GM23248 (cell line): Measurements from ENCODE around the gene NPBWR2. TPM values are rescaled to one million over a fixed set of nuclear protein-coding genes. Genes with fewer than 3 reads are reported as not detected.

Experiments used
- DNase-seq: peaks from one replicate; pipeline ENCODE4 v3.0.0-alpha.2; 2015
- H2AFZ ChIP-seq: fragments of 200-600 bp; sonication (generic); 2 replicates; pipeline ENCODE4 v1.6.1; 2016; ENCODE audit warnings: antibody characterized with exemption
- H3F3A ChIP-seq: fragments of 200-600 bp; sonication (generic); 2 replicates; pipeline ENCODE4 v1.6.1; 2016; ENCODE audit warnings: mild to moderate bottlenecking, antibody characterized with exemption, mixed run types; ENCODE audit not compliant: insufficient read depth
- H3K27ac ChIP-seq: fragments of 200-600 bp; sonication (generic); 2 replicates; pipeline ENCODE4 v1.5.1; 2016; ENCODE audit warnings: mild to moderate bottlenecking
- H3K27me3 ChIP-seq: fragments of 200-600 bp; sonication (generic); replicated peaks from 2 replicates; pipeline ENCODE4 v1.6.1; 2016; ENCODE audit warnings: mild to moderate bottlenecking; ENCODE audit not compliant: insufficient read depth
- H3K36me3 ChIP-seq: fragments of 200-600 bp; sonication (generic); 2 replicates; pipeline ENCODE4 v1.6.1; 2016; ENCODE audit warnings: low read depth, mild to moderate bottlenecking
- H3K4me1 ChIP-seq: fragments of 200-600 bp; sonication (generic); 2 replicates; pipeline ENCODE4 v1.6.1; 2016; ENCODE audit warnings: mild to moderate bottlenecking; ENCODE audit not compliant: insufficient read depth
- H3K4me2 ChIP-seq: fragments of 200-600 bp; sonication (generic); one replicate; pipeline ENCODE4 v1.6.1; 2016; ENCODE audit warnings: mild to moderate bottlenecking; ENCODE audit not compliant: unreplicated experiment
- H3K4me3 ChIP-seq: fragments of 200-600 bp; sonication (generic); 2 replicates; pipeline ENCODE4 v1.5.1; 2016; ENCODE audit warnings: mild to moderate bottlenecking
- H3K79me2 ChIP-seq: fragments of 200-600 bp; sonication (generic); 2 replicates; pipeline ENCODE4 v1.6.1; 2016; ENCODE audit warnings: mild to moderate bottlenecking; ENCODE audit not compliant: insufficient read depth
- H3K9ac ChIP-seq: fragments of 200-600 bp; sonication (generic); 2 replicates; pipeline ENCODE4 v1.6.1; 2016; ENCODE audit warnings: mild to moderate bottlenecking
- H3K9me2 ChIP-seq: fragments of 200-600 bp; sonication (generic); 2 replicates; pipeline ENCODE4 v1.6.1; 2016; ENCODE audit warnings: mixed run types, mild to moderate bottlenecking, moderate library complexity; ENCODE audit not compliant: insufficient read depth
- H3K9me3 ChIP-seq: fragments of 200-600 bp; sonication (generic); one replicate; pipeline ENCODE4 v1.6.1; 2017; ENCODE audit warnings: low read depth
- H4K20me1 ChIP-seq: fragments of 200-600 bp; sonication (generic); 2 replicates; pipeline ENCODE4 v1.6.0; 2016; ENCODE audit not compliant: insufficient read depth
- EZH2 ChIP-seq: fragments of 200-600 bp; sonication (generic); IDR thresholded peaks from 2 replicates; pipeline ENCODE4 v1.6.1; 2018; ENCODE audit warnings: antibody characterized with exemption, mild to moderate bottlenecking; ENCODE audit not compliant: insufficient read depth, poor library complexity, severe bottlenecking
- EZH2phosphoT487 ChIP-seq: fragments of 200-600 bp; sonication (generic); IDR thresholded peaks from 2 replicates; pipeline ENCODE4 v1.6.1; 2018; ENCODE audit warnings: antibody characterized with exemption, moderate library complexity, mild to moderate bottlenecking, low read depth; ENCODE audit not compliant: insufficient read depth
- WGBS, 2 experiments: methylation state at CpG; one replicate each; pipeline ENCODE4 v1.1.6; 2015 to 2017; ENCODE audit warnings: low lambda C conversion rate in 2 of 2, low coverage in 1 of 2; ENCODE audit errors: missing lambda C conversion rate in 2 of 2; 5-methylcytosine and 5-hydroxymethylcytosine counted together
- in situ Hi-C: fragments of 300-500 bp; cut with MboI; formaldehyde crosslinking; loops from 2 replicates; pipeline ENCODE4 v1.15.0; 2020
- microRNA-seq: library from miRNA; unstranded; fragments of <30 nt; microRNA quantifications from one replicate; pipeline ENCODE4, GENCODE V29; 2016; ENCODE audit warnings: borderline number of aligned reads
- polyA plus RNA-seq: library from polyadenylated mRNA; unstranded; fragments of >200 nt; fragmentation: Nextera tagmentation; extraction: Ambion mirVana; gene quantifications from 2 replicates; pipeline ENCODE4 v1.2.1, GENCODE V29; 2016
- small RNA-seq: library from RNA; depleted of rRNA; stranded (forward); fragments of <200 nt; gene quantifications from one replicate; pipeline ENCODE3, GENCODE V24; 2014; ENCODE audit warnings: low read depth, low replicate concordance
- total RNA-seq: library from RNA; depleted of rRNA; stranded (reverse); fragments of >200 nt; shearing (Covaris generic); gene quantifications from 2 replicates; pipeline ENCODE4 v1.2.3, GENCODE V29; 2014; rRNA removed

NPBWR2 gene
- total and polyA plus RNA-seq, 2 experiments from 2014 or later: not detected

DNA sequence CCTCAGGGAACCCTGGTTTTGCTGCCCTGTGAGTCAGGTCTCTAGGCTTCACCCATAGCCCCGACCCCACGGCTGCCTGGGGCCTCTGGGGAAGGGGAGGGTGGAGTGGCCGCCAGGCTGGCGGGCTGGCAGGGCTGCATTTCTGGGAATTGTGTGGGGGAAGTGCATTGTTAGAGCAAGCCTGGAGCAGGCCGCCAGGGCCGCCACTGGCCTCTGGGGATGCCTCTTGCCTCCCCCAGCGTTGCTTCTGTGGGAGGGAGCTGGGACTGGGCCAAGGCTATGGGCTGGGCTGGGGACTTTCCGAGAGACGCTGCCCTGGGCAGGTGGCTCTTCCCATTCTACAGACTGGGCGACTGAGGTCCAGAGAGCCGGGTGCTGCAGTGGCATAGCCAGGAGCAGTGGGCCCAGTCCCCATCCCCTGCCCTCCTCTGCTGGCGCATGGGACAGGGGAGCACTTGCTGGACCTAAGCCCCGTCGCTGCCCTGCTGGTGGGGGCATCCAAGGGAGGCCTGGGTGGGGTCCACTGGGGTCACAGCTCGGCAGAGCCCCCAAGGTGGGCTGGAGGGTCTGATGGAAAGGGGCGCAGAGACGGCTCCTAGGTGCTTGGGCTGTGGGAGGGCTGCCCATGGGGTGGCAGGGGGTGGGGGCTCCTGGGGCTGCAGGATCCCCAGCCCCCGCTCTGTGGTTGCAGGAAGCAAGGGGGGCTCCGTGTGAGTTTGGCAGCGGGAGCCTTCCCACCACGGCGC, 51.3 kb downstream of the NPBWR2 start:
- no peaks in the 10 kb centered on the region for H3F3A ChIP-seq
- no peaks in the 10 kb centered on the region for H3K4me1 ChIP-seq
- no peak overlapping the region for H3K4me3 ChIP-seq
- H4K20me1 ChIP-seq: no peaks in the 10 kb centered on the region
- no peaks in the 10 kb centered on the region for H3K27me3 ChIP-seq
- H3K36me3 ChIP-seq: no peaks in the 10 kb centered on the region
- TF ChIP-seq EZH2phosphoT487: no peak
- no peak for TF ChIP-seq EZH2
- H2AFZ ChIP-seq: no peak overlapping the region
- WGBS, 2 experiments: 53 to 57% methylated on average over 19 to 22 of the region's 22 CpGs
- H3K79me2 ChIP-seq: no peaks in the 10 kb centered on the region
- no peaks in the 10 kb centered on the region for H3K9me3 ChIP-seq
- H3K27ac ChIP-seq: no peak overlapping the region
- H3K4me2 ChIP-seq: no peak overlapping the region
- H3K9me2 ChIP-seq: no peaks in the 10 kb centered on the region
- in situ Hi-C loops: no loop called here
- no peak overlapping the region for H3K9ac ChIP-seq
- no peak for DNase-seq

DNA sequence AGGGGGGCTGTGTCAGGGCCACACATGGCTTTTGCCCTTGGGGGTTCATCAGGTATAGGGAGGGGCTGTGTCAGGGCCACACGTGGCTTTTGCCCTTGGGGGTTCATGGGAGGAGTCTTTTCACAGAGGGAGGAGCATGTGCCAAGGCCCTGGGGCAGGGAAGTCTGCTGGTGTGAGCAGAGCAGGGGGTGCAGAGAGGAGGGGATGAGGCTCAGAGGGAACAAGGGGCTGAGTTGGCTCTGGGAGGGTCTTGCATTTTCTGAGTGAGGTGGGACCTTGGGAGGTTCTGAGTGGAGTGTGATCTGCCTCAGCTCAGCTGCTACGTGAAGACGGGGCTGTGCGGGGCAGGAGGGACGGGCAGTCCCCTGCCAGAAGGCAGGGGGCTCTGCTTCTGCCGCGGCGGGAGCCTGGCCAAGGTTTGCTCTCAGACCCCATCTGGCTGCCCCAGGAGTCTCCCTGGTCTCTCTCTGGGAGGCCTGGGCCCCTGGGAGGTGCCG, 51.9 kb downstream of the NPBWR2 start:
- no peak overlapping the region for H3K4me2 ChIP-seq
- no peak overlapping the region for H3K27ac ChIP-seq
- H3K4me1 ChIP-seq: no peaks in the 10 kb centered on the region
- WGBS, 2 experiments: 81 to 83% methylated on average over 7 to 9 of the region's 9 CpGs
- H3K9me3 ChIP-seq: no peaks in the 10 kb centered on the region
- no peaks in the 10 kb centered on the region for H3F3A ChIP-seq
- H2AFZ ChIP-seq: no peak overlapping the region
- no peak for DNase-seq
- no peaks in the 10 kb centered on the region for H3K27me3 ChIP-seq
- H3K9ac ChIP-seq: no peak overlapping the region
- no peaks in the 10 kb centered on the region for H3K36me3 ChIP-seq
- in situ Hi-C loops: no loop called here
- TF ChIP-seq EZH2phosphoT487 (no peak), EZH2 (no peak)
- H3K79me2 ChIP-seq: no peaks in the 10 kb centered on the region
- H3K4me3 ChIP-seq: no peak overlapping the region
- H3K9me2 ChIP-seq: no peaks in the 10 kb centered on the region
- H4K20me1 ChIP-seq: no peaks in the 10 kb centered on the region

DNA sequence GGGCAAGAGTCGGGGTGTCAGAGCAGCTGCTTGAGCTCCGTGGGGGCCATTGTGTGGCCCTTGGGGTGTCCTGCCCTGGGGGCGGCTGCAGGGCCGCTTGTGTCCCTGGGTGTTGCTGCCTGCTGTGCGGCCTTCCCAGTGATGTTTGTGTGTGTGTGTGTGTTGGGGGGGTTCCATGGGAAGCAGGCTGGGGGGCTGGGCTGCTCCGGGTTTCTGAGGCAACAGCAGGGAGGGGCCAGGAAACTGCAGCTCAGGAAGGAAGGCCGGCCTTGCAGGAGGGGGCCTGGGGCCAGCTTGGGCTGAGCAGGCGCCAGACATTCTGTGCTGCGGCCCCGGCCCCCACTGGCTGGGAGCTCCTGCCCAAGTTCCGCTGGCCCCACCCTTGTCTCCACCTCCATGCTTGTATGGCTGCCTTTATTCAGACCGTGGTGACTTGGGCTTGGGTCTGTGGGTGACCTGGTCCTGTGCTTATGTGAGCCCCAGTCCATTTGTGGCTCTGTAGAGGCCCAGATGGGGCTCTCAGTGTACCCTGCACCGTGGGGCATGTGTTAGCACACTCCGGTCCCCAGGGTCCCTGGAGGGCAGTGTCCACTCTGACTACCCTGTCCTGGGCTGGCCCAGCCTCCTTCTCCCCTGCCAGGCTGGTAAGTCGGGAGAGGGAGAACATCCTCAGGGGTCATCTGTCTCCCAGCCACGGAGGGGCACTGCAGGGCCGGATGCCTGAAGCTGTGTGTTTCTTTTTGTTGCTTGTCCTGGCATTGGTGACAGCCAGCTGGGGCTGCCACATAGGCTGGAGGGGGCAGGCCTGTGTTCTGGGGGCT, 53.3 kb downstream of the NPBWR2 start:
- no peaks in the 10 kb centered on the region for H3K9me2 ChIP-seq
- TF ChIP-seq EZH2: no peak
- TF ChIP-seq EZH2phosphoT487: no peak
- no peak overlapping the region for H2AFZ ChIP-seq
- WGBS, 2 experiments: 42 to 44% methylated on average over 16 to 17 of the region's 17 CpGs
- H3K27me3 ChIP-seq: no peaks in the 10 kb centered on the region
- DNase-seq: no peak
- H3K79me2 ChIP-seq: no peaks in the 10 kb centered on the region
- no peak overlapping the region for H3K4me3 ChIP-seq
- H3K4me2 ChIP-seq: no peak overlapping the region
- in situ Hi-C loops: no loop called here
- no peak overlapping the region for H3K27ac ChIP-seq
- no peaks in the 10 kb centered on the region for H3F3A ChIP-seq
- H3K36me3 ChIP-seq: no peaks in the 10 kb centered on the region
- no peak overlapping the region for H3K9ac ChIP-seq
- no peaks in the 10 kb centered on the region for H3K9me3 ChIP-seq
- H4K20me1 ChIP-seq: no peaks in the 10 kb centered on the region
- H3K4me1 ChIP-seq: no peaks in the 10 kb centered on the region

Small RNA genes lying within 50 kb of the gene (microRNA-seq; reads per million reads assigned to microRNA genes)
- gene MIR6813: 2.6 reads per million

Small RNA genes lying within 50 kb of the gene (small RNA-seq; reads per million reads assigned to genes)
- gene AL355803.1 (not detected), gene MIR6813 (not detected)

Other genes with a start within 250 kb of the NPBWR2 start
- not detected in 2 replicates for gene ABHD16B, start 246.1 kb downstream of the NPBWR2 start, total RNA-seq
- gene ABHD16B, start 246.1 kb downstream of the NPBWR2 start, polyA plus RNA-seq: not detected in 2 replicates
- 198 and 214 TPM in 2 replicates for gene TPD52L2, start 242.3 kb downstream of the NPBWR2 start, total RNA-seq
- gene TPD52L2, start 242.3 kb downstream of the NPBWR2 start, polyA plus RNA-seq: 220 and 227 TPM in 2 replicates
- gene DNAJC5, start 212.4 kb downstream of the NPBWR2 start, total RNA-seq: 68.0 and 70.9 TPM in 2 replicates
- 22.4 and 24.9 TPM in 2 replicates for gene DNAJC5, start 212.4 kb downstream of the NPBWR2 start, polyA plus RNA-seq
- 17.6 and 21.5 TPM in 2 replicates for gene UCKL1, start 151.1 kb downstream of the NPBWR2 start, total RNA-seq
- 28.8 and 33.4 TPM in 2 replicates for gene UCKL1, start 151.1 kb downstream of the NPBWR2 start, polyA plus RNA-seq
- 16.4 and 16.6 TPM in 2 replicates for gene ZNF512B, start 137.6 kb downstream of the NPBWR2 start, total RNA-seq
- 1.2 and 1.5 TPM in 2 replicates for gene ZNF512B, start 137.6 kb downstream of the NPBWR2 start, polyA plus RNA-seq
- gene SAMD10, start 127.9 kb downstream of the NPBWR2 start, total RNA-seq: 0.38 and 1.3 TPM in 2 replicates
- 1.3 and 1.7 TPM in 2 replicates for gene SAMD10, start 127.9 kb downstream of the NPBWR2 start, polyA plus RNA-seq
- 39.0 and 47.1 TPM in 2 replicates for gene PRPF6, start 126.4 kb downstream of the NPBWR2 start, total RNA-seq
- gene PRPF6, start 126.4 kb downstream of the NPBWR2 start, polyA plus RNA-seq: 54.8 and 59.4 TPM in 2 replicates
- 0.32 and 0.51 TPM in 2 replicates for gene C20orf204, start 71.4 kb downstream of the NPBWR2 start, total RNA-seq
- 0.09 and 0.14 TPM in 2 replicates for gene C20orf204, start 71.4 kb downstream of the NPBWR2 start, polyA plus RNA-seq
- not detected in 2 replicates for gene SOX18, start 57.9 kb downstream of the NPBWR2 start, total RNA-seq
- not detected in 2 replicates for gene SOX18, start 57.9 kb downstream of the NPBWR2 start, polyA plus RNA-seq
- 34.3 and 39.2 TPM in 2 replicates for gene TCEA2, start 44.4 kb downstream of the NPBWR2 start, total RNA-seq
- 67.9 and 70.7 TPM in 2 replicates for gene TCEA2, start 44.4 kb downstream of the NPBWR2 start, polyA plus RNA-seq
- gene RGS19, start 28.0 kb downstream of the NPBWR2 start, total RNA-seq: 7.0 and 13.2 TPM in 2 replicates
- 18.7 and 20.9 TPM in 2 replicates for gene RGS19, start 28.0 kb downstream of the NPBWR2 start, polyA plus RNA-seq
- gene OPRL1, start 27.5 kb downstream of the NPBWR2 start, total RNA-seq: 0.86 and 1.1 TPM in 2 replicates
- gene OPRL1, start 27.5 kb downstream of the NPBWR2 start, polyA plus RNA-seq: 0.35 and 0.53 TPM in 2 replicates
- 3.7 TPM in 1 of 2 replicates, not detected in the other for gene LKAAEAR1, start 23.2 kb downstream of the NPBWR2 start, total RNA-seq
- gene LKAAEAR1, start 23.2 kb downstream of the NPBWR2 start, polyA plus RNA-seq: 0.59 TPM in 1 of 2 replicates, not detected in the other
- gene MYT1, start 56.9 kb upstream of the NPBWR2 start, total RNA-seq: not detected in 2 replicates
- not detected in 2 replicates for gene MYT1, start 56.9 kb upstream of the NPBWR2 start, polyA plus RNA-seq
- gene PCMTD2, start 148.2 kb upstream of the NPBWR2 start, total RNA-seq: 34.3 and 134 TPM in 2 replicates
- 16.6 and 21.1 TPM in 2 replicates for gene PCMTD2, start 148.2 kb upstream of the NPBWR2 start, polyA plus RNA-seq